H9 (cell line): Measurements from ENCODE around the gene RNF186. TPM values are rescaled to one million over a fixed set of nuclear protein-coding genes. Genes with fewer than 3 reads are reported as not detected.

Experiments used
- DNase-seq: peaks from one replicate; pipeline ENCODE4 v3.0.0-alpha.2; 2017
- H2AFZ ChIP-seq: one replicate; pipeline ENCODE4 v1.6.1; 2013; ENCODE audit warnings: mild to moderate bottlenecking, low read length, control low read depth, moderate library complexity
- H2AK5ac ChIP-seq: 2 replicates; pipeline ENCODE4 v1.6.1; 2013; ENCODE audit warnings: low read length, control low read depth, mixed read lengths; ENCODE audit not compliant: insufficient read length
- H2BK120ac ChIP-seq: one replicate; pipeline ENCODE4 v1.6.1; 2013; ENCODE audit warnings: low read depth, mild to moderate bottlenecking, low read length, control low read depth, inconsistent platforms; ENCODE audit not compliant: poor library complexity, severe bottlenecking
- H2BK12ac ChIP-seq: 2 replicates; pipeline ENCODE4 v1.6.1; 2013; ENCODE audit warnings: low read length, control low read depth, mixed read lengths, low read depth; ENCODE audit not compliant: insufficient read length
- H2BK15ac ChIP-seq: 2 replicates; pipeline ENCODE4 v1.6.1; 2013; ENCODE audit warnings: low read depth, low read length, control low read depth
- H2BK20ac ChIP-seq: one replicate; pipeline ENCODE4 v1.6.1; 2013; ENCODE audit warnings: low read depth, mild to moderate bottlenecking, low read length, control low read depth, inconsistent platforms; ENCODE audit not compliant: poor library complexity, severe bottlenecking
- H2BK5ac ChIP-seq: 2 replicates; pipeline ENCODE4 v1.6.1; 2013; ENCODE audit warnings: low read length, control low read depth, mixed read lengths; ENCODE audit not compliant: insufficient read length
- H3K14ac ChIP-seq: 2 replicates; pipeline ENCODE4 v1.6.1; 2013; ENCODE audit warnings: low read length, control low read depth; ENCODE audit not compliant: insufficient read depth
- H3K18ac ChIP-seq: 2 replicates; pipeline ENCODE4 v1.6.1; 2013; ENCODE audit warnings: low read depth, mild to moderate bottlenecking, mixed read lengths, low read length, control low read depth; ENCODE audit not compliant: insufficient read length
- H3K23ac ChIP-seq: 2 replicates; pipeline ENCODE4 v1.6.1; 2013; ENCODE audit warnings: low read length, control low read depth, mixed read lengths, low read depth; ENCODE audit not compliant: insufficient read length
- H3K23me2 ChIP-seq: 2 replicates; pipeline ENCODE4 v1.6.1; 2013; ENCODE audit warnings: low read depth, mild to moderate bottlenecking, mixed read lengths, low read length, control low read depth; ENCODE audit not compliant: insufficient read length, poor library complexity, severe bottlenecking
- H3K27ac ChIP-seq: 2 replicates; pipeline ENCODE4 v1.5.1; 2013; ENCODE audit warnings: low read length, control low read depth, mixed read lengths, low read depth; ENCODE audit not compliant: insufficient read length
- H3K27me3 ChIP-seq: 2 replicates; pipeline ENCODE4 v1.6.1; 2013; ENCODE audit warnings: low read length, control low read depth, inconsistent platforms; ENCODE audit not compliant: insufficient read depth
- H3K4ac ChIP-seq: 2 replicates; pipeline ENCODE4 v1.6.1; 2013; ENCODE audit warnings: low read depth, mild to moderate bottlenecking, control low read depth, inconsistent platforms, low read length, moderate library complexity
- H3K4me1 ChIP-seq: 2 replicates; pipeline ENCODE4 v1.6.1; 2013; ENCODE audit warnings: low read length, control low read depth, inconsistent platforms; ENCODE audit not compliant: insufficient read depth
- H3K4me2 ChIP-seq: 2 replicates; pipeline ENCODE4 v1.6.1; 2013; ENCODE audit warnings: low read length, control low read depth, mixed read lengths; ENCODE audit not compliant: insufficient read length, insufficient read depth
- H3K56ac ChIP-seq: 2 replicates; pipeline ENCODE4 v1.6.1; 2013; ENCODE audit warnings: low read depth, mild to moderate bottlenecking, mixed read lengths, low read length, control low read depth; ENCODE audit not compliant: insufficient read length
- H3K79me1 ChIP-seq: 2 replicates; pipeline ENCODE4 v1.6.1; 2013; ENCODE audit warnings: low read depth, mild to moderate bottlenecking, moderate library complexity, low read length, control low read depth, inconsistent platforms; ENCODE audit not compliant: insufficient read depth, poor library complexity, severe bottlenecking
- H3K79me2 ChIP-seq: 2 replicates; pipeline ENCODE4 v1.6.1; 2013; ENCODE audit warnings: low read length, control low read depth, inconsistent platforms; ENCODE audit not compliant: insufficient read depth
- H3K9ac ChIP-seq: 2 replicates; pipeline ENCODE4 v1.6.1; 2013; ENCODE audit warnings: low read length, control low read depth, mixed read lengths; ENCODE audit not compliant: insufficient read length; ENCODE audit errors: extremely low read depth
- H3K9me3 ChIP-seq: one replicate; pipeline ENCODE4 v1.6.1; 2013; ENCODE audit warnings: low read depth, low read length, inconsistent platforms; ENCODE audit not compliant: control insufficient read depth
- H3T11ph ChIP-seq: one replicate; pipeline ENCODE4 v1.6.1; 2013; ENCODE audit warnings: mild to moderate bottlenecking, low read length, control low read depth, inconsistent platforms
- H4K20me1 ChIP-seq: one replicate; pipeline ENCODE4 v1.6.1; 2013; ENCODE audit not compliant: control insufficient read depth, insufficient read length, insufficient read depth
- H4K5ac ChIP-seq: 2 replicates; pipeline ENCODE4 v1.6.1; 2013; ENCODE audit warnings: low read depth, mild to moderate bottlenecking, mixed read lengths, low read length, control low read depth; ENCODE audit not compliant: insufficient read length
- H4K8ac ChIP-seq: replicated peaks from 2 replicates; pipeline ENCODE4 v1.6.1; 2013; ENCODE audit warnings: low read length, control low read depth, mixed read lengths, low read depth; ENCODE audit not compliant: insufficient read length
- H4K91ac ChIP-seq: 2 replicates; pipeline ENCODE4 v1.6.1; 2013; ENCODE audit warnings: low read depth, mild to moderate bottlenecking, moderate library complexity, mixed read lengths, low read length, control low read depth; ENCODE audit not compliant: insufficient read length
- H3K27ac Mint-ChIP-seq, 3 experiments: 2 replicates in 2 of 3; 3 replicates in 1 of 3; pipeline ENCODE4 v1.8.0; 2020 to 2021; ENCODE audit warnings: mixed read lengths in 3 of 3, mild to moderate bottlenecking in 1 of 3, moderate library complexity in 1 of 3
- H3K27me3 Mint-ChIP-seq: 2 replicates; pipeline ENCODE4 v1.8.0; 2021; ENCODE audit warnings: low read depth, mild to moderate bottlenecking, moderate library complexity, mixed read lengths
- H3K36me3 Mint-ChIP-seq, 3 experiments: 2 replicates in 2 of 3; 3 replicates in 1 of 3; pipeline ENCODE4 v1.8.0; 2020 to 2021; ENCODE audit warnings: low read depth in 3 of 3, mixed read lengths in 3 of 3; ENCODE audit not compliant: insufficient read depth in 1 of 3
- H3K4me1 Mint-ChIP-seq, 2 experiments: 2 replicates each; pipeline ENCODE4 v1.8.0; 2020; ENCODE audit warnings: mixed read lengths in 2 of 2
- H3K4me3 Mint-ChIP-seq, 2 experiments: 2 replicates in 1 of 2; 3 replicates in 1 of 2; pipeline ENCODE4 v1.8.0; 2020 to 2021; ENCODE audit warnings: mild to moderate bottlenecking in 2 of 2, mixed read lengths in 2 of 2, moderate library complexity in 1 of 2
- H3K9me3 Mint-ChIP-seq, 2 experiments: 2 replicates in 1 of 2; 3 replicates in 1 of 2; pipeline ENCODE4 v1.8.0; 2020; ENCODE audit warnings: mild to moderate bottlenecking in 2 of 2, mixed read lengths in 2 of 2, moderate library complexity in 1 of 2
- CTCF ChIP-seq: fragments of 200-600 bp; sonication (generic); conservative IDR thresholded peaks from 3 replicates; pipeline ENCODE4 v1.8.0; 2021; ENCODE audit warnings: antibody characterized with exemption, mild to moderate bottlenecking
- WGBS: extraction: QIAGEN DNeasy Blood & Tissue Kit; methylation state at CpG from one replicate; pipeline ENCODE4 v1.1.7; 2013; ENCODE audit warnings: missing lambda C conversion rate, low lambda C conversion rate, mixed read lengths; ENCODE audit not compliant: insufficient read length; ENCODE audit errors: extremely low coverage; 5-methylcytosine and 5-hydroxymethylcytosine counted together
- total RNA-seq: library from RNA; stranded (reverse); gene quantifications from 2 replicates; pipeline ENCODE4 v1.2.1, GENCODE V29; 2021

RNF186 gene
- total RNA-seq, 1 experiment from 2014 or later, result not detected

GRCh38 chr1:19764848-19765247 is 50.2 kb downstream of the RNF186 start:
- Histone ChIP-seq H3K23ac (no peak overlapping the region), H3K9me3 (no peaks in the 10 kb centered on the region), H3K27me3 (no peaks in the 10 kb centered on the region), H3K4ac (no peak overlapping the region), H3K23me2 (no peaks in the 10 kb centered on the region), H3K9ac (no peak overlapping the region), H3K18ac (no peak overlapping the region), H4K20me1 (peaks cover 2% of the 10 kb centered on the region), H3K79me2 (no peaks in the 10 kb centered on the region), H3K79me1 (no peaks in the 10 kb centered on the region), H3K4me1 (peaks cover 6% of the 10 kb centered on the region; the same call in 1 of the 2 replicates), H2BK15ac (no peak overlapping the region), H4K8ac (no peak overlapping the region), H2BK12ac (no peak overlapping the region), H3K14ac (no peak overlapping the region), H3K4me2 (no peak overlapping the region), H3K27ac (no peak overlapping the region), H2AFZ (no peak overlapping the region), H3K56ac (no peak overlapping the region), H2BK20ac (no peak overlapping the region), H4K91ac (no peak overlapping the region), H3T11ph (no peak overlapping the region), H4K5ac (no peak overlapping the region), H2BK5ac (no peak overlapping the region), H2AK5ac (no peak overlapping the region), H2BK120ac (no peak overlapping the region)
- Mint-ChIP-seq H3K36me3 (no peaks in the 10 kb centered on the region), H3K9me3 (no peaks in the 10 kb centered on the region), H3K4me1 (peaks cover 26 to 31% of the 10 kb centered on the region in 2 experiments), H3K4me3 (no peak overlapping the region), H3K27ac (peak overlapping the region in 1 of 3 experiments; percentile 36; a peak in 1 of 7 replicates), H3K27me3 (peaks cover 12% of the 10 kb centered on the region)
- no peak for TF ChIP-seq CTCF
- WGBS, result no CpG with 5 or more reads among the region's 5 CpGs
- no peak for DNase-seq

Other genes with a start within 250 kb of the RNF186 start
- gene NBL1, start 171.0 kb downstream of the RNF186 start, total RNA-seq, result 6.1 and 6.4 TPM in 2 replicates
- gene HTR6, start 150.4 kb downstream of the RNF186 start, total RNA-seq, result 0.29 and 0.37 TPM in 2 replicates
- gene TMCO4, start 15.4 kb downstream of the RNF186 start, total RNA-seq, result 2.7 and 4.0 TPM in 2 replicates
- 10.0 and 12.0 TPM in 2 replicates for gene OTUD3, start 67.1 kb upstream of the RNF186 start, total RNA-seq
- gene PLA2G2E, start 108.3 kb upstream of the RNF186 start, total RNA-seq, result not detected in 2 replicates
- 6.2 and 7.1 TPM in 2 replicates for gene PLA2G2A, start 164.3 kb upstream of the RNF186 start, total RNA-seq